HepG2 (cell line): Measurements from ENCODE around the gene TSHZ2. TPM values are rescaled to one million over a fixed set of nuclear protein-coding genes. Genes with fewer than 3 reads are reported as not detected.

Experiments
- AGO2 ChIP-seq: fragments of 200-400 bp; formaldehyde crosslinking; optimal IDR thresholded peaks from 2 replicates; pipeline ENCODE3; 2017; ENCODE audit warnings: mild to moderate bottlenecking, low read depth, low read length, moderate library complexity
- ASH2L ChIP-seq: fragments of 300-600, 200-600 bp; sonication (generic); IDR thresholded peaks from 2 replicates; pipeline ENCODE4 v1.7.0; 2017; ENCODE audit warnings: low read depth, mild to moderate bottlenecking, moderate library complexity, mixed read lengths, low read length; ENCODE audit not compliant: insufficient read length
- ATAD3A ChIP-seq: sonication (generic); formaldehyde crosslinking; IDR thresholded peaks from 2 replicates; pipeline ENCODE4 v1.4.0; 2020; ENCODE audit warnings: missing genetic modification reagents
- KLF12 ChIP-seq: sonication (generic); formaldehyde crosslinking; IDR thresholded peaks from 2 replicates; pipeline ENCODE4 v1.4.0; 2020; ENCODE audit warnings: missing genetic modification reagents, borderline replicate concordance
- MBNL3 ChIP-seq: fragments of 250-450 bp; sonication (Bioruptor Pico); conservative IDR thresholded peaks from 2 replicates; pipeline ENCODE4 v1.8.0; 2022; ENCODE audit warnings: mild to moderate bottlenecking, inconsistent platforms
- NCOA5 ChIP-seq: sonication (generic); formaldehyde crosslinking; IDR thresholded peaks from 2 replicates; pipeline ENCODE4 v1.4.0; 2020; ENCODE audit warnings: missing genetic modification reagents
- NFIC ChIP-seq: IDR thresholded peaks from 2 replicates; pipeline ENCODE4 v1.6.1; 2012; ENCODE audit warnings: mild to moderate bottlenecking, low read length, inconsistent platforms
- NFKB2 ChIP-seq: sonication (generic); formaldehyde crosslinking; IDR thresholded peaks from 2 replicates; pipeline ENCODE4 v1.4.0; 2020; ENCODE audit warnings: missing genetic modification reagents, borderline replicate concordance
- NR2F1 ChIP-seq, 2 experiments: fragments of 450-650 bp in 1 of 2; formaldehyde crosslinking in 1 of 2; IDR thresholded peaks; 2 replicates each; pipeline versions ENCODE4 v1.5.0 to v1.6.1; 2016 to 2020; ENCODE audit warnings: mild to moderate bottlenecking in 1 of 2, missing compliant biosample characterization in 1 of 2, missing genetic modification reagents in 1 of 2, moderate library complexity in 1 of 2
- ONECUT2 ChIP-seq: sonication (generic); formaldehyde crosslinking; IDR thresholded peaks from 2 replicates; pipeline ENCODE4 v1.4.0; 2020; ENCODE audit warnings: missing genetic modification reagents
- PHF20 ChIP-seq: sonication (generic); formaldehyde crosslinking; IDR thresholded peaks from 2 replicates; pipeline ENCODE4 v1.5.0; 2020; ENCODE audit warnings: mild to moderate bottlenecking, missing genetic modification reagents
- RBAK ChIP-seq: sonication (generic); formaldehyde crosslinking; IDR thresholded peaks from 2 replicates; pipeline ENCODE4 v1.5.1; 2020; ENCODE audit warnings: mild to moderate bottlenecking, missing genetic modification reagents
- SATB2 ChIP-seq: sonication (generic); formaldehyde crosslinking; IDR thresholded peaks from 2 replicates; pipeline ENCODE4 v1.5.0; 2020; ENCODE audit warnings: missing genetic modification reagents
- SIX4 ChIP-seq: sonication (generic); formaldehyde crosslinking; IDR thresholded peaks from 2 replicates; pipeline ENCODE4 v1.4.0; 2020; ENCODE audit warnings: missing genetic modification reagents
- SRF ChIP-seq: IDR thresholded peaks from 2 replicates; pipeline ENCODE4 v1.6.1; 2011; ENCODE audit warnings: mild to moderate bottlenecking, low read depth, low read length, moderate library complexity
- SRSF9 ChIP-seq: fragments of 200-400 bp; formaldehyde crosslinking; IDR thresholded peaks from 2 replicates; pipeline ENCODE4 v1.6.1; 2018; ENCODE audit warnings: borderline replicate concordance, mild to moderate bottlenecking, low read depth, low read length; ENCODE audit not compliant: insufficient read depth, poor library complexity, severe bottlenecking
- ZC3H13 ChIP-seq: sonication (generic); formaldehyde crosslinking; IDR thresholded peaks from 2 replicates; pipeline ENCODE4 v1.8.1; 2023; ENCODE audit warnings: mild to moderate bottlenecking, missing genetic modification reagents, moderate library complexity
- ZFP1 ChIP-seq: IDR thresholded peaks from 2 replicates; pipeline ENCODE4 v1.6.1; 2016
- ZNF20 ChIP-seq: sonication (generic); formaldehyde crosslinking; IDR thresholded peaks from 2 replicates; pipeline ENCODE4 v1.4.0; 2020; ENCODE audit warnings: mild to moderate bottlenecking, moderate library complexity, missing genetic modification reagents
- ZNF224 ChIP-seq: sonication (generic); formaldehyde crosslinking; IDR thresholded peaks from 2 replicates; pipeline ENCODE4 v1.5.0; 2020; ENCODE audit warnings: mild to moderate bottlenecking, missing genetic modification reagents
- ZNF333 ChIP-seq: sonication (generic); formaldehyde crosslinking; IDR thresholded peaks from 2 replicates; pipeline ENCODE4 v1.4.0; 2020; ENCODE audit warnings: mild to moderate bottlenecking, missing genetic modification reagents, borderline replicate concordance
- ZNF552 ChIP-seq: sonication (generic); formaldehyde crosslinking; IDR thresholded peaks from 2 replicates; pipeline ENCODE4 v1.9.0; 2022; ENCODE audit warnings: missing genetic modification reagents, mild to moderate bottlenecking, borderline replicate concordance
- ZNF737 ChIP-seq: sonication (generic); formaldehyde crosslinking; IDR thresholded peaks from 2 replicates; pipeline ENCODE4 v1.5.0; 2020; ENCODE audit warnings: missing genetic modification reagents, mild to moderate bottlenecking, borderline replicate concordance
- polyA plus RNA-seq, 8 experiments: library from polyadenylated mRNA; depleted of rRNA in 3 of 8; stranded (reverse) in 7 of 8; unstranded in 1 of 8; fragments of >200 nt; fragmentation: Illumina TruSeq in 4 of 8; extraction: Trizol in 4 of 8; gene quantifications; 2 replicates each; pipeline versions ENCODE4 v1.2.1 to v1.2.3, GENCODE V29; 2011 to 2016; ENCODE audit warnings: low read depth in 4 of 8, missing spikeins in 1 of 8, mixed read lengths in 1 of 8; ENCODE audit not compliant: insufficient read depth in 1 of 8
- total RNA-seq, 5 experiments: library from RNA; depleted of rRNA; stranded (reverse); fragments of >200 nt; fragmentation: Illumina TruSeq; extraction: Trizol; gene quantifications; 2 replicates each; pipeline ENCODE4 v1.2.3, GENCODE V29; 2016; ENCODE audit warnings: low read depth in 1 of 5
- TF ChIP-seq, protein P1 (sequence below): conservative IDR thresholded peaks from 2 replicates; pipeline ENCODE4 v1.6.1; 2018; ENCODE audit warnings: missing genetic modification reagents
- TF ChIP-seq, protein P2 (sequence below): sonication (generic); formaldehyde crosslinking; IDR thresholded peaks from 2 replicates; pipeline ENCODE4 v1.5.0; 2020; ENCODE audit warnings: mild to moderate bottlenecking, missing genetic modification reagents, borderline replicate concordance

Gene TSHZ2
- total and polyA plus RNA-seq, 2 of the 13 experiments (the other 11 are each of a cell fraction or from before 2014, with no cell fraction given), result 0.01 TPM; not detected in 1

DNA sequence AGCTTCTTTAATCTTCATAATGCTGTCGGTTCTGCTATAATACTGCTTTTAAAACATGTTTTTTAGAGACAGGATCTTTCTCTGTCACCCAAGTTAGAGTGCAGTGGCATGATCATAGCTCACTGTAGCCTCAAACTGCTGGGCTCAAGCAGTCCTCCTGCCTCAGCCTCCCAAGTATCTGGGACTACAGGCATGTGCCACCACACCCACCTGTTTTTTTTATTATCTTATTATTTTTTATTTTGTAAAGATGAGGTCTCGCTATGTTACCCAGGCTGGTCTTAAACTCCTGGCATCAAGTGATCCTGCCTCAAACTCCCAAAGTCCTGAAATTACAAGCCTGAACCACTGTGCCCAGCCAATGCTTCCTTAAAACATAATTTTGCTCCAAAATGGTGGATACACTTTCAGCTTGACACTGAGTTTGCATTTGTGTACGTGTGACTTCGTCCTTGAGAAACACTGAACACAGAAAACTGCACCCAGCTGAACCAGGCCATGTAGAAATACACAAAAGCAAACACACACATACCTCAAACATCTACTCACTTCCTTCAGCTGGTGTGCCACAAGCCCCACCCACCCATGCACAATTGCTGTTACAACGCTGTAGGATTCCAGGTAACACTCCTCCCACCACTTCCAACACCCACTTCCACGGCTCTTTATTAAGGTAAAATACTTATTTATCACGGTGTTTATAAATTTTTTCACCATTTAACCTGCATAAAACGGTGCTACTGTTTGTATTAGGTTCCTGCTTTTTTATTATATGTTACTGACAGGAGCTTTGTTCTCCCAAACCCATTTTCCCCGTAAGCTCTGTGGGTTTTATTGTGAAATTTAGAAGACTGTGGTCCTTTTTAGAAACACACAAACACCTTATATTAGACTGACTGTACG lies 109.1 kb downstream of the TSHZ2 start (continued):
- TF ChIP-seq, protein P1, sequence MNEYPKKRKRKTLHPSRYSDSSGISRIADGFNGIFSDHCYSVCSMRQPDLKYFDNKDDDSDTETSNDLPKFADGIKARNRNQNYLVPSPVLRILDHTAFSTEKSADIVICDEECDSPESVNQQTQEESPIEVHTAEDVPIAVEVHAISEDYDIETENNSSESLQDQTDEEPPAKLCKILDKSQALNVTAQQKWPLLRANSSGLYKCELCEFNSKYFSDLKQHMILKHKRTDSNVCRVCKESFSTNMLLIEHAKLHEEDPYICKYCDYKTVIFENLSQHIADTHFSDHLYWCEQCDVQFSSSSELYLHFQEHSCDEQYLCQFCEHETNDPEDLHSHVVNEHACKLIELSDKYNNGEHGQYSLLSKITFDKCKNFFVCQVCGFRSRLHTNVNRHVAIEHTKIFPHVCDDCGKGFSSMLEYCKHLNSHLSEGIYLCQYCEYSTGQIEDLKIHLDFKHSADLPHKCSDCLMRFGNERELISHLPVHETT (CRISPR knock-in tag), result peak; percentile 56; the same call in 1 of the 2 replicates
- TF ChIP-seq NR2F1 (CRISPR knock-in tag; IDR thresholded peaks at IDR 0.05), result peak in 1 of 2 experiments; percentile 14; a peak in 1 of 4 replicates
- peak; percentile 62 for TF ChIP-seq ZFP1 (CRISPR knock-in tag)
- TF ChIP-seq AGO2, result no peak
- no peak for TF ChIP-seq ZNF20 (CRISPR knock-in tag)
- TF ChIP-seq ASH2L, result peak; percentile 56
- TF ChIP-seq, protein P2, sequence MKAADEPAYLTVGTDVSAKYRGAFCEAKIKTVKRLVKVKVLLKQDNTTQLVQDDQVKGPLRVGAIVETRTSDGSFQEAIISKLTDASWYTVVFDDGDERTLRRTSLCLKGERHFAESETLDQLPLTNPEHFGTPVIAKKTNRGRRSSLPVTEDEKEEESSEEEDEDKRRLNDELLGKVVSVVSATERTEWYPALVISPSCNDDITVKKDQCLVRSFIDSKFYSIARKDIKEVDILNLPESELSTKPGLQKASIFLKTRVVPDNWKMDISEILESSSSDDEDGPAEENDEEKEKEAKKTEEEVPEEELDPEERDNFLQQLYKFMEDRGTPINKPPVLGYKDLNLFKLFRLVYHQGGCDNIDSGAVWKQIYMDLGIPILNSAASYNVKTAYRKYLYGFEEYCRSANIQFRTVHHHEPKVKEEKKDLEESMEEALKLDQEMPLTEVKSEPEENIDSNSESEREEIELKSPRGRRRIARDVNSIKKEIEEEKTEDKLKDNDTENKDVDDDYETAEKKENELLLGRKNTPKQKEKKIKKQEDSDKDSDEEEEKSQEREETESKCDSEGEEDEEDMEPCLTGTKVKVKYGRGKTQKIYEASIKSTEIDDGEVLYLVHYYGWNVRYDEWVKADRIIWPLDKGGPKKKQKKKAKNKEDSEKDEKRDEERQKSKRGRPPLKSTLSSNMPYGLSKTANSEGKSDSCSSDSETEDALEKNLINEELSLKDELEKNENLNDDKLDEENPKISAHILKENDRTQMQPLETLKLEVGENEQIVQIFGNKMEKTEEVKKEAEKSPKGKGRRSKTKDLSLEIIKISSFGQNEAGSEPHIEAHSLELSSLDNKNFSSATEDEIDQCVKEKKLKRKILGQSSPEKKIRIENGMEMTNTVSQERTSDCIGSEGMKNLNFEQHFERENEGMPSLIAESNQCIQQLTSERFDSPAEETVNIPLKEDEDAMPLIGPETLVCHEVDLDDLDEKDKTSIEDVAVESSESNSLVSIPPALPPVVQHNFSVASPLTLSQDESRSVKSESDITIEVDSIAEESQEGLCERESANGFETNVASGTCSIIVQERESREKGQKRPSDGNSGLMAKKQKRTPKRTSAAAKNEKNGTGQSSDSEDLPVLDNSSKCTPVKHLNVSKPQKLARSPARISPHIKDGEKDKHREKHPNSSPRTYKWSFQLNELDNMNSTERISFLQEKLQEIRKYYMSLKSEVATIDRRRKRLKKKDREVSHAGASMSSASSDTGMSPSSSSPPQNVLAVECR (CRISPR knock-in tag), result peak; percentile 42; the same call in 1 of the 2 replicates
- peak; percentile 77 for TF ChIP-seq KLF12 (CRISPR knock-in tag)
- no peak for TF ChIP-seq MBNL3
- no peak for TF ChIP-seq ZNF552
- TF ChIP-seq SATB2 (CRISPR knock-in tag), result no peak; the same call in none of the 2 replicates
- peak; percentile 24; the same call in 1 of the 2 replicates for TF ChIP-seq ONECUT2
- no peak for TF ChIP-seq NFKB2 (CRISPR knock-in tag)
- TF ChIP-seq ZNF224 (CRISPR knock-in tag), result no peak
- no peak for TF ChIP-seq ZNF333 (CRISPR knock-in tag)
- no peak for TF ChIP-seq NCOA5 (CRISPR knock-in tag)
- TF ChIP-seq NFIC, result no peak
- TF ChIP-seq SRF, result no peak
- TF ChIP-seq ZC3H13 (CRISPR knock-in tag), result 0 out of 2 replicates have a peak, but pooled peaks have one; percentile 45
- TF ChIP-seq SIX4 (CRISPR knock-in tag), result peak; percentile 51; the same call in 1 of the 2 replicates
- peak; percentile 28; the same call in 1 of the 2 replicates for TF ChIP-seq PHF20
- TF ChIP-seq ATAD3A (CRISPR knock-in tag), result no peak
- no peak for TF ChIP-seq SRSF9
- no peak for TF ChIP-seq ZNF737 (CRISPR knock-in tag)
- no peak for TF ChIP-seq RBAK (CRISPR knock-in tag)
